GM12892 (cell line): ENCODE data around the gene HPS4.

Source experiments
- POLR2A ChIP-seq: IDR thresholded peaks from 2 replicates; pipeline ENCODE4 v1.6.1; 2011; ENCODE audit warnings: low read depth, low read length, control low read depth
- POLR2AphosphoS5 ChIP-seq: IDR thresholded peaks from 2 replicates; pipeline ENCODE4 v1.6.1; 2011; ENCODE audit warnings: low read depth, low read length, control low read depth
- TAF1 ChIP-seq: IDR thresholded peaks from 2 replicates; pipeline ENCODE4 v1.6.1; 2011; ENCODE audit warnings: low read depth, mild to moderate bottlenecking, control low read depth, low read length, borderline replicate concordance

- TF ChIP-seq POLR2A (no peak), POLR2AphosphoS5 (no peak), TAF1 (no peak)
These were observed 53.0 kb downstream of the HPS4 start for GRCh38 chr22:26430600-26430999.
